Inflammatory macrophage (primary cell): Measurements from ENCODE around the gene PARD3.

ENCODE experiments used
- DNase-seq, 2 donors: peaks; one replicate each; pipeline ENCODE4 v3.0.0-alpha.2; 2020 to 2022

PARD3 gene

DNA sequence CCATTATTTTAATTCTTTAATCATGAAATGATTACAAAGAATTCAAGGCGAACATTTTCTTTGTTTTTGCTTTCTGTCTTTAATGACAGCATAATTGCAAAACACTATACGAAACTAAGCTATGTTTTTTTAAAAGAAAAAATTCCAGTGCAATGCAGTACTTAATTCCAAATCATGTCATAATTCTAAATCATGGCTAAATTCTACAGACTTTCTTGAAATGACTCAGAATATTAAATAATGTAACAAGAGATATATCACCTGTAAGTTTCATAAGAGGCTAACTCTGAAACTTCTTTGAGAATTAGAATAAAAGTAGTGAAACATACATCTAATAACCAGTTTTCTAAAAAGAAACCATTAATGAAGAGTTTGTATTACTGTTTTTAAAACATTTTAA lies 671.6 kb downstream of the PARD3 start:
- DNase-seq: no peak

GRCh38 chr10:34141032-34141680 lies 673.9 kb downstream of the PARD3 start:
- DNase-seq: no peak

DNA sequence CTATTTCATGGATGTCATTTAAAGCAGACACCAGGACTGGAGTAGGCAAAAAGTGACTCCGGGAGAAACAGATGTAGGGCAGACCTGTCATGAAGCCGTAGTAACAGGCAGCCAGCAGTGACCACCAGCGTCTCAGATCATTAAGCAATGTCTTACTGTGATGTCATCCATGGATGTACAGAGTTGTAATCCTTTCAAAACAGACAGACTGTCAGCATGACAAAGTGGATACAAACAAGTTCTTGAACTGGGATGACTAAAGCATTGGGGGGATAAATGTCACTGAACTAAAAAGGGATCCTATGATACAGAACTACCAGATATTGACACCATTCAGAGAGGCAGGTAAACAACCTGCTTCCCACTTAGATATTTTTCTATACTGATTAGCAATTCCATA lies 675.5 kb downstream of the PARD3 start:
- no peak for DNase-seq

- DNase-seq: no peak
Measured at GRCh38 chr10:34137955-34138354, 677.1 kb downstream of the PARD3 start.

DNA sequence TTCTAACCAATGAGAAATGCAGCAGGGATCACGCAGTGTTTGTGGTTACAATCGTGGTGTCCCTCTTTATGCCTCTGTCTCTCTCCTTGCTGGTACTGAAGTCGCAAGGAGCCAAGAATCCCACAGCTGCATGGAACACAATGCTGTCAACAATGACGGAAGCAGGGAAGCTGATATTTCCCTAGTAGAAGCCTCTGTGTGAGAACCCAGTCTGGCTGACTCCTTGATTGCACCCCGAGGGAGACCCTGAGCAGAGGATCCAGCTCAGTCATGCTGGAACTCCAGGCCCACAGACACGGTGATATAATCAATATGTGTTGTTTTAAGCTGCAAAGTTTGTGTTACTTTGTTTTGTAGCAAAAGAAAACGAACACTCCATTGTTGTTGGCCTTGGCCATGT lies 677.9 kb downstream of the PARD3 start:
- DNase-seq: no peak

DNA sequence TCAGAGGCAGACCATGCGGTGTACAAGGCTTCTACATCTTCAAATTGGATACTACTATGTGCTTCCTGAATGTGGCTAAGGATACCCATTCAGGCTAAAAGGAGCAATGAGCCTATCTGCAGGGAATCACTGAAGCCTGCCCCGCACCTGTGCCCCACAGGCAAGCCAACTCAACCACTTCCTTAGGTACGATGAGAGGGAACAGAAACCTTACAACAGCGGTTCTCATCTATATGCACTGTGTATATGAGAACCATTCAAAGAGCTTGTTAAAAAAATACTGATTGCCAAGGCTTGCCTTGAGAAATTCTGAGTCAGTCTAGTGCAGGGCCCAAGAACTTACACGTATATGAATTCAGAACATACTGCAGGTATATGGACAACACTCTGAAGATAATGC lies 679.6 kb downstream of the PARD3 start:
- DNase-seq: no peak

GRCh38 chr10:34134602-34135001 lies 680.5 kb downstream of the PARD3 start:
- DNase-seq: no peak

- no peak for DNase-seq
Measured at GRCh38 chr10:34133406-34133805, 681.7 kb downstream of the PARD3 start.

DNA sequence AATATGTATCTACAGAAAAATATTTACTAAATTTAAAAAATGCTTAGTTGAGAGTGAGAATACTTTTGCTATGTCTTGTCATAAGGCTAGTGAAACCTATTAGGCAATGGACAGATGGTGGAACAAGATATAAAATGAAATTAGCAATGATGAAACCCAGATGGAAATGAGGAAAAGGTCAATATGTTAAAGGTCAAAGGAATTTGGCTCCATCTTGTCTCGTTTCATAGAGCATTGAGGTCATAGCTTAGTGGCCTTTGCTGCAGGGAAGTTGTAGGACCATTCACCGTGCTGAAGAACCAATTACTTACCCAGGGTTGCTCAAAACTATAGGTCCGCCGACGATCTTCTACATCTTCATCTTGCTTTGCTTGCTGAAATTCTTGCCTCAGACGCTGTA lies 683.9 kb downstream of the PARD3 start:
- DNase-seq: no peak

DNA sequence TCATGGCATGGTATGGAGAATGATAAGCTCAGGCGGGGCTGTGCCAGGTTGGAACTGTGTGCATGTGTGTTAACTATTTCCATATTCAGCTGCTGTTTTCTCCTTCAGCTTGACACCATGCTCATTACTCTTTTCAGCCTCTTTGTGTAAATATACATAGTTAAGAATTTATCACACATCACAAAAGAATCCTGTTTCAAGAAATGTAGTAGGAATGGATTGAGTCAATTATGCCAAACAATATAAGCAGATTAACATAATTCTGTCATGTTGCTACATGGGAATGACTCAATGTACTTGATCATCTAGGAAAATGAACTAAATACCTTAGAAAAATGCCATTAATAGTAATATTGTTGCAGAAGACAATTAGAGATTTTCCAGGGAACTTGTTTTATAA lies 687.4 kb downstream of the PARD3 start:
- no peak for DNase-seq

- no peak for DNase-seq
Measured at GRCh38 chr10:34126371-34127151, 688.5 kb downstream of the PARD3 start.

DNA sequence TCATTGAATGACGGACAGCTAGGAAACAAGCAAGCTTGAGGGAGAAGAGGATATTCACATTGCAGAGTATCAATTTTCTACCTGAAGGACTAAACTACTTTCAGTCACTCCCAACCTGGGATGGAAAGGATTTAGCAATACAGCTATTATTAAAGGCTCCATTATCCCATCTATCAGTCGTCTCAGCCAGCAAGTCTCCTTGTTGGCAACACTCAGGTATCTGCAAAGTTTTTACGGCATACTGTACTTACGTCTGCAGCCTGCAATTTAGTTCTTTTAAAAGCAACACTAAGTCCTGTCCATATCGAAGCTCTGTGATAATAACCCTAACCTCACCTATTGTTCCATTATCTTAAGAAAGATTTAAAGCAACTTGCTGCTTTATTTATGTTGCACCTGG lies 689.4 kb downstream of the PARD3 start:
- DNase-seq: no peak

DNA sequence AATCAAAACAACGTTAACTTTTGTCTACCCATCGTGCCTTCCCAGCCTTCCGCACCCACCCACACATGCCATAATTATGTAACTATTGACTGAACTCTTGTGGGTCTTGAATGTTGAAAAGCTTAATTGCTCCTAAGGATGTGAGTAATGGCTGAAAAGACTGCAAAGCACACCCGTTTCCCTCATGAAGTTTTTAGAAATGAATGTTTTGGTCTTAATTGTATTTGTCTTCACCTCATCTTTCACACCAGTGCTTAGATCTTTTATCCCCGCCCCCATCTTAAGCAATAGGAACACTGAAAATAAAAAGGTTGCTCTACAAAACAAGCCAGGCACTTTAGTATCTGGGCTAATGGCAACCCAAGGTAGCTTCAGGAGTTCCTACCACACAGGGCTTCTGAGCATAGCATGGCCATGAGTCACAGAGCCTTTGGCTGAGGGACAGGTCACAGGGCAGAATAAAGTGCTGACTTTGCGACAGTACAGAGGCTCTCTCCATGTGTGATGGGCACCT lies 690.5 kb downstream of the PARD3 start:
- DNase-seq: no peak

DNA sequence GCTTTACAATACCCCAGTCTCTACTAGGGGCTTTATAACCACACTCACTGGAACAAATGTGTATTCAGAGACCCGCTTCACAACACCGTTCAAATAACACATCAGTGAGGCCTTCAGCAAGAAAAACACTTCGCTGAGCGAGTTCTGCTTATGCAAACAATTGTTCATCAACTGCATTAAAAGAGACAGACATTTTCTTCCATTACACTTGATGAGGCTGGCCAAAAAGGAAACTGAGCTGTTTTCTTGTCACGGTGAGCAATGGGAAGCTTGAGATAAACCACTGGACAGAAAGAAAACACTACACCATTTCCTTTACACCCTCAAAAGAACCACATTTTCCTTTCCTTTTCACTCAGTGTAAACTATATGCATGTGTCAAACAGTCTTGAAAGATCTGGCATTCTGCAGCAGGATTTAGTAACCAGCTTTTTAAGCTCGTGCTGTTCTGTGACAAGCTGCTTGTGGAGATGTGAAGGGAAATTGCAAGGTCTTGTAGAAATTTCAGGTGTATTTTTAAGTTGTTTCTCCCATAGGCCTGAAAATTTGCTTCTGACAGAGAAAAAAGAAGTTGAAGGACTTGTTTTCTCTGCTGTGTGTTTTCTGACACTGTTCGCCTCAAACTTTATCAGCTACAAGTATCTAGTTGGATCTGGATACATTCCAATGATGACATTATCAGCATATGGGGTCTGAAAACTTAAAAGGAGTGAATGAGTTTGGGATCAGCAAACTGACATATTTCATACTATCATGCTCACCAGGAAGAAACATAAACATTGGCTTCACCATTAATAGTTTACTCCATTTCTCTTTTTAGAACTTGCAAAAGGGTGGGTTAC lies 693.1 kb downstream of the PARD3 start:
- DNase-seq: no peak

- DNase-seq: no peak
Measured at GRCh38 chr10:34121125-34121753, 693.9 kb downstream of the PARD3 start.

GRCh38 chr10:34119456-34119855 lies 695.6 kb downstream of the PARD3 start:
- DNase-seq: no peak

DNA sequence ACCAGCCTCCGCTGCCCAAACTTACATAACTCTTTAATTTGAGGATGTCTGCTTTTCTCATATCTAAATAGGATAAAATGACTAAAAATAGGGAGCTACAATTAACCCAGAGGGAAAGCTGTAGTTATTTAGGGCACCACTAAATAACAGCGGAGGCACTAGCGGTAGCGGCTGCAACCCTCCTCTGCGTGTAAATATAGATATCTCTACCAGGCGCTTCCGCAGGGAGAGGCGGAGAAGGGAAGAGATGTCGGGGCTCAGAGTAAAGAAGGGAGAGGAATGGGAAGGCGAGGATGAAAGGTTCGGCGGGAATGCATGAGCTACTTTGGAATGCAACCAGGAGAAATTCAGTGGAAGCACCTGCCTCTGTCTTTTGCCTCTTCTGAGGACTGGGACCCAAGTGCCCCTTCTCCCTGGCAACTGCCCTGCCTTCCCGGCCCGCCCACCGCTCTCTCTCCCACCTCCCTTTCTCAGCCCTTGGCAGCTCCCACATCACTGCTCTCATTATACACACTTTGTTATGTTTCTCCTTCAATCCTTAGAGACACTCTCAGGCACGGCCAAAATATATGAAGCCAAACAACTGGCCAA lies 698.3 kb downstream of the PARD3 start:
- no peak for DNase-seq

DNA sequence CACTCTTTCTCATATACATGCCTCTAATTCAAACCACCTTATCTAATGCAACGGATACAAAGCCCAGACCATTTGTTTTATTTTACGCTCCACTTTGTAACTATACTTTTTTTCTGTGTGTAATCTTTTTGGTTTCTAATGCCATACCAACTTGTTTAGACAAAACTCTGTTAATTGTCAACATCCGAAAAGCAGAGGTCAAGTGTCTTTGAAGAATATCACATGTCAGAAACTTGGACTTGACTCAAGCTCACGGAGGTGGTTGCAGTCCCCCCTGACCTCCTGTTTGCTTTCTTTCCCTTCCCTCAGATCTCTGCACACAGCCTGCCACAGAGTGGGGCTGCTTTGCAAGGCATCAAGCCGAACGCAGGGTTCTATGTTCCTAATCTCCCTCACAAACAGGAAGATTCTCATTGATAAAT lies 698.9 kb downstream of the PARD3 start:
- DNase-seq: no peak

- DNase-seq: no peak
Measured at GRCh38 chr10:34114914-34115313, 700.2 kb downstream of the PARD3 start.

- no peak for DNase-seq
Measured at GRCh38 chr10:34113504-34114225, 701.4 kb downstream of the PARD3 start.

DNA sequence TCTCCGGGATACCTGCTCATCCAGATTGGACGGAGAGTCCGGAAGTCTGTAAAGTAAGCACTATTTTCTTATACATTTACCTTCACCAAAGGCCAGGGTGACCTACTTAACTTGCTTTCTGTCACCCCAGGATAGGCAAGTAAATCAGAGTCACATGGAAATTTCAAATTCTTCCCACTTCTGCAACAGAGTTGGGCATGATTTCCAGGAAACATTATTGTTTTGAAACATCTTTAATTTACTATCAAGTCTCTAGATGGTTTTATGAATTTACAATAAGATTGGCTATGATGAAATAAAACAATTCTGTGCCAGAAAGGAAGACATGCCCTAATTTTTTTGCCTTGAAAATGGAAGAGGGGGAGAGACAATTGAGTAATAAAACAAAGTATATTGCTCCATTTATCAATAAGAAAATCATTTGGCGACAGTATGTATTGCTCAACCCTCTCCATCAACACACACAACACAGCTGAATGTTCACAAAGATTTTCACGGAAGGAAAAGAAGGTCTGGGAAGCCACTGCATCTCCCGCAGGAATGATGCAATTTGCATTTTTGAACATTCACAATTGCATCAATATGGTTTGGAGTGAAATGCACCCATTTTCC lies 702.8 kb downstream of the PARD3 start:
- DNase-seq: no peak
